ENCODE results near the gene LMBR1. TPM values are rescaled to one million over a fixed set of nuclear protein-coding genes. Genes with fewer than 3 reads are reported as not detected.

Gene LMBR1
- total RNA-seq, 1 experiment from 2014 or later = 82.6 TPM

GRCh38 chr7:156733638-156734037 lies 159.3 kb downstream of the LMBR1 start:
- in situ Hi-C loops (cut with HindIII; ENCODE audit: low pct_unique_long_range_greater_than_20kb, low sequenced_read_pairs) = no loop called here
- CTCF ChIA-PET = no interaction called here

DNA sequence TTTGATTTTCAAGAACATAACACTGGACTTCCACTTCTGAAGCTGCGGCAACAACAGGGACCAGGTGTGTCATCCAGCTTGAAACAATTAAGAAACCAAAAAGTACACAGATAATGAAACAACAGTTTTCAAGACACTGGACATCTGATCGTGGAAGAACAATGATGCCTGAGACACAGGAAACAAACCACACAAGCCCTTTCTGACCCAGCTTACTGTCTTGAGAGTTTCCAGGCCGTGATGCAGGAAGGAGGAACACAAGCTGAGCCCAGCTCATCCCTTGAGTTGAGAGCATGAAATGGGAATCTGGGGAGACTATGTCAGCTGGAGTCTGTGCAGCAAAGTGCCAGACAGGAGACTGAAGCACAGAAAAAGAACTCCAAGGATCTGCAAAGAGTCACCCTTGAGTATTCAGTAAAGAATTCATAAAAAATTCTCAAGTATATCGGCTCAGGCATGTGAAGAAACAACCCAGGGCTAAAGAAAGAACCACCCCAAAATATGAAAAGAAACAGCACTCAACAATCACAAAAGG lies 160.8 kb downstream of the LMBR1 start:
- CTCF ChIA-PET = no interaction called here

More at GRCh38 chr7:156733638-156734037, 159.3 kb downstream of the LMBR1 start:
- POLR2A ChIA-PET = interaction anchor here (0.7 kb wide), 1 partner anchor 540 kb away, joined by 3 read pairs; no protein-coding TSS in a partner anchor
- DNase-seq (ENCODE audit: low read depth, low spot score) (no peak), ATAC-seq (no peak)
- no peaks in the 10 kb centered on the region for H3K36me3 ChIP-seq (ENCODE audit: control insufficient read depth, insufficient read depth, low read length)
- no peaks in the 10 kb centered on the region for H3K27me3 ChIP-seq (ENCODE audit: control insufficient read depth, insufficient read depth, low read length)
- BruUV-seq (replicated peaks) = no TSS peak
- no peak overlapping the region for H3K4me3 ChIP-seq (ENCODE audit: low read depth in 2 of 2, low read length in 2 of 2)
- H3K9me3 ChIP-seq (ENCODE audit: control insufficient read depth, insufficient read depth, low read depth, low read length) = peaks cover 14% of the 10 kb centered on the region; the same call in 1 of the 2 replicates
- intact Hi-C loops (cut with micrococcal nuclease; ENCODE audit: unreplicated experiment) = no loop called here
- TF ChIP-seq POLR2AphosphoS5 (IDR thresholded peaks at IDR 0.05; ENCODE audit: low read depth, low read length) (no peak), CTCF (IDR thresholded peaks at IDR 0.05) (no peak), REST (IDR thresholded peaks at IDR 0.05; ENCODE audit: insufficient read depth in 1 of 2, low read depth in 2 of 2, low read length in 1 of 2) (no peak), SIN3A (IDR thresholded peaks at IDR 0.05; ENCODE audit: borderline replicate concordance, insufficient read depth, low read depth, low read length) (no peak), TCF7L2 (IDR thresholded peaks at IDR 0.05; ENCODE audit: low read depth, low read length) (no peak)
- no peak overlapping the region for H3K27ac ChIP-seq (ENCODE audit: low read length)
- no peaks in the 10 kb centered on the region for H3K4me1 ChIP-seq (ENCODE audit: control insufficient read depth, insufficient read depth, low read length)

More for the DNA sequence above, 160.8 kb downstream of the LMBR1 start:
- intact Hi-C loops (cut with micrococcal nuclease; ENCODE audit: unreplicated experiment) = no loop called here
- Histone ChIP-seq H3K36me3 (ENCODE audit: control insufficient read depth, insufficient read depth, low read length) (no peaks in the 10 kb centered on the region), H3K27me3 (ENCODE audit: control insufficient read depth, insufficient read depth, low read length) (no peaks in the 10 kb centered on the region), H3K9me3 (ENCODE audit: control insufficient read depth, insufficient read depth, low read depth, low read length) (peaks cover 14% of the 10 kb centered on the region; the same call in 1 of the 2 replicates), H3K4me1 (ENCODE audit: control insufficient read depth, insufficient read depth, low read length) (no peaks in the 10 kb centered on the region), H3K27ac (ENCODE audit: low read length) (no peak overlapping the region), H3K4me3 (ENCODE audit: low read depth in 2 of 2, low read length in 2 of 2) (no peak overlapping the region)
- ATAC-seq (no peak), DNase-seq (ENCODE audit: low read depth, low spot score) (no peak)
- no peak for TF ChIP-seq CTCF (IDR thresholded peaks at IDR 0.05)
- no peak for TF ChIP-seq SIN3A (IDR thresholded peaks at IDR 0.05; ENCODE audit: borderline replicate concordance, insufficient read depth, low read depth, low read length)
- POLR2A ChIA-PET = no interaction called here
- in situ Hi-C loops (cut with HindIII; ENCODE audit: low pct_unique_long_range_greater_than_20kb, low sequenced_read_pairs) = no loop called here
- no TSS peak for BruUV-seq (replicated peaks)
